K562 (cell line): Measurements from ENCODE around the gene PHF21A. TPM values are rescaled to one million over a fixed set of nuclear protein-coding genes. Genes with fewer than 3 reads are reported as not detected.

Source experiments
- ARID3A ChIP-seq: IDR thresholded peaks from 2 replicates; pipeline ENCODE4 v1.6.1; 2012; ENCODE audit warnings: low read depth, low read length, improper control_type of control experiment, borderline replicate concordance
- E2F8 ChIP-seq: fragments of 450-650 bp; IDR thresholded peaks from 2 replicates; pipeline ENCODE4 v1.7.1; 2018; ENCODE audit warnings: mild to moderate bottlenecking, low read depth; ENCODE audit not compliant: partially characterized antibody
- GABPA ChIP-seq: fragments of 200-800 bp; sonication (Bioruptor generic); conservative IDR thresholded peaks from 2 replicates; pipeline ENCODE4 v1.6.1; 2016; ENCODE audit warnings: low read depth, missing genetic modification characterization, missing compliant biosample characterization
- HNRNPLL ChIP-seq: fragments of 200-400 bp; formaldehyde crosslinking; IDR thresholded peaks from 2 replicates; pipeline ENCODE4 v1.6.1; 2017; ENCODE audit warnings: low read length, low read depth, mild to moderate bottlenecking; ENCODE audit not compliant: poor library complexity, severe bottlenecking
- MED1 ChIP-seq: sonication (generic); formaldehyde crosslinking; IDR thresholded peaks from 2 replicates; pipeline ENCODE4 v1.8.1; 2023; ENCODE audit warnings: missing genetic modification reagents, borderline replicate concordance
- MGA ChIP-seq: fragments of 450-650 bp; IDR thresholded peaks from 2 replicates; pipeline ENCODE4 v1.6.1; 2016; ENCODE audit warnings: mild to moderate bottlenecking, moderate library complexity
- NEUROD1 ChIP-seq: fragments of 150-350 bp; IDR thresholded peaks from 2 replicates; pipeline ENCODE4 v1.6.1; 2014; ENCODE audit warnings: borderline replicate concordance, low read length, low read depth; ENCODE audit not compliant: partially characterized antibody
- NONO ChIP-seq, 2 experiments: fragments of 200-400 bp in 1 of 2; fragments of 450-650 bp in 1 of 2; formaldehyde crosslinking in 1 of 2; IDR thresholded peaks; 2 replicates each; pipeline ENCODE4 v1.6.1; 2017; ENCODE audit warnings: low read depth in 2 of 2, mild to moderate bottlenecking in 2 of 2, moderate library complexity in 2 of 2, low read length in 1 of 2
- polyA plus RNA-seq, 8 experiments: library from polyadenylated mRNA; depleted of rRNA in 4 of 8; stranded (reverse) in 5 of 8; unstranded in 3 of 8; fragments of >200 nt; fragmentation: Nextera tagmentation in 2 of 8; fragmentation: Illumina TruSeq in 1 of 8; extraction: Ambion mirVana in 2 of 8; extraction: Trizol in 1 of 8; gene quantifications; 2 replicates each; pipeline versions ENCODE4 v1.2.1 to v1.2.3, GENCODE V29; 2011 to 2014; ENCODE audit warnings: inconsistent platforms in 1 of 8, missing spikeins in 1 of 8
- total RNA-seq, 7 experiments: library from RNA; depleted of rRNA in 6 of 7; stranded (reverse); fragments of >200 nt in 6 of 7; fragmentation: Illumina TruSeq in 2 of 7; extraction: Trizol in 2 of 7; gene quantifications; 2 replicates each; pipeline versions ENCODE4 v1.2.1 to v1.2.3, GENCODE V29; 2011 to 2021; ENCODE audit warnings: low replicate concordance in 1 of 7

Gene PHF21A
- total and polyA plus RNA-seq, 9 of the 15 experiments (the other 6 are each of a cell fraction or from before 2014, with no cell fraction given) = 1.5 to 32.4 (median 10.7) TPM

- peak; percentile 34 for TF ChIP-seq NEUROD1
- TF ChIP-seq E2F8 = peak; percentile 51
- TF ChIP-seq MED1 (CRISPR knock-in tag) = no peak
- peak; percentile 86 for TF ChIP-seq GABPA (tag)
- peak in 1 of 2 experiments; percentile 45; a peak in 1 of 4 replicates for TF ChIP-seq NONO (IDR thresholded peaks at IDR 0.05; ENCODE audit: low read depth in 2 of 2, low read length in 1 of 2)
- TF ChIP-seq HNRNPLL = no peak
- no peak; the same call in 1 of the 2 replicates for TF ChIP-seq MGA
- 0 out of 2 replicates have a peak, but pooled peaks have one; percentile 20 for TF ChIP-seq ARID3A
Observed at GRCh38 chr11:46127150-46127638, 5.9 kb upstream of the PHF21A start (continued).
